ENCODE measurements around the gene ETV3. TPM values are rescaled to one million over a fixed set of nuclear protein-coding genes. Genes with fewer than 3 reads are reported as not detected.
A peak's percentile ranks its signal among the peaks of the same experiment; 100 is the strongest.

ETV3 gene
- total and polyA plus RNA-seq, 2 of the 13 experiments (the other 11 are each of a cell fraction or from before 2014, with no cell fraction given), result 4.2 to 5.8 TPM

DNA sequence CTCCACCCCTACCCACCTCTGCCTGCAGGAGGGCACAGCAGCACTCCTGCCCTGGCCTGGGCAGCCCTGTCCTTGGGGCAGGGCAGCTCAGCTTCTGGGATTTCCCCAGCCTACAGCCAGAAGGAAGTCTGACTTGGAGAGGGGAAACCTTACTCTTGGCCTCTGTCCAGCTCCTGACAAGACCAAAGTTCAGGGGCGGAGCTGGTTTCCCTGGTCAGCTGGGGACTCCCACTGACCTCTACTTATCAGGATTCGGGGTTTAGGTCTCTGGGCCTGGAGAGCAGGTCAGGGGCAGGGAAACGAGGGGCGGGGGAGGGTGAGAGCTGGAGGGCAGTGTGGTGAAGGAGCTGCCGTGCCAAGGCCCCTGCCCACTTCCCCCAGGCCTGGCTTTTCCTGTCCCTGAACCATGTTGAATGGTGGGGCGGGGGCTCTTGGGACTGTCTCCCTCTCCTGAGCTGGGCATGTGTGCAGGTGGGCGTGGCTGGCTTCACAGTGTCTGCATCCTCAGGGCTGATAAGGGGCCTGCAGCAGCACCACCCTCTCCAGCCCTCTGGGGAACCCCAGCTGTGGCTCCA, 16.8 kb upstream of the ETV3 start (continued):
- 0 out of 2 replicates have a peak, but pooled peaks have one; percentile 35 for TF ChIP-seq YEATS4 (CRISPR knock-in tag; IDR thresholded peaks at IDR 0.05; ENCODE audit: borderline replicate concordance)
- no peak for TF ChIP-seq HES4 (CRISPR knock-in tag; IDR thresholded peaks at IDR 0.05; ENCODE audit: borderline replicate concordance)
- TF ChIP-seq NFYB (CRISPR knock-in tag; IDR thresholded peaks at IDR 0.05), result no peak
- no peak for TF ChIP-seq ZNF136 (CRISPR knock-in tag; IDR thresholded peaks at IDR 0.05; ENCODE audit: low read depth)
- no peak for TF ChIP-seq ATRX (CRISPR knock-in tag; IDR thresholded peaks at IDR 0.05; ENCODE audit: borderline replicate concordance)
- TF ChIP-seq, protein P1, sequence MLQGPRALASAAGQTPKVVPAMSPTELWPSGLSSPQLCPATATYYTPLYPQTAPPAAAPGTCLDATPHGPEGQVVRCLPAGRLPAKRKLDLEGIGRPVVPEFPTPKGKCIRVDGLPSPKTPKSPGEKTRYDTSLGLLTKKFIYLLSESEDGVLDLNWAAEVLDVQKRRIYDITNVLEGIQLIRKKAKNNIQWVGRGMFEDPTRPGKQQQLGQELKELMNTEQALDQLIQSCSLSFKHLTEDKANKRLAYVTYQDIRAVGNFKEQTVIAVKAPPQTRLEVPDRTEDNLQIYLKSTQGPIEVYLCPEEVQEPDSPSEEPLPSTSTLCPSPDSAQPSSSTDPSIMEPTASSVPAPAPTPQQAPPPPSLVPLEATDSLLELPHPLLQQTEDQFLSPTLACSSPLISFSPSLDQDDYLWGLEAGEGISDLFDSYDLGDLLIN (CRISPR knock-in tag; IDR thresholded peaks at IDR 0.05; ENCODE audit: borderline replicate concordance), result no peak
- no peak for TF ChIP-seq GPN1 (CRISPR knock-in tag; IDR thresholded peaks at IDR 0.05; ENCODE audit: borderline replicate concordance)
- no peak for TF ChIP-seq THAP11 (CRISPR knock-in tag; IDR thresholded peaks at IDR 0.05)
- no peak for TF ChIP-seq ZSCAN20 (CRISPR knock-in tag; IDR thresholded peaks at IDR 0.05; ENCODE audit: borderline replicate concordance)
- TF ChIP-seq, protein P2, sequence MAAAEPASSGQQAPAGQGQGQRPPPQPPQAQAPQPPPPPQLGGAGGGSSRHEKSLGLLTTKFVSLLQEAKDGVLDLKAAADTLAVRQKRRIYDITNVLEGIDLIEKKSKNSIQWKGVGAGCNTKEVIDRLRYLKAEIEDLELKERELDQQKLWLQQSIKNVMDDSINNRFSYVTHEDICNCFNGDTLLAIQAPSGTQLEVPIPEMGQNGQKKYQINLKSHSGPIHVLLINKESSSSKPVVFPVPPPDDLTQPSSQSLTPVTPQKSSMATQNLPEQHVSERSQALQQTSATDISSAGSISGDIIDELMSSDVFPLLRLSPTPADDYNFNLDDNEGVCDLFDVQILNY (CRISPR knock-in tag; conservative IDR thresholded peaks at IDR 0.05), result no peak
- TF ChIP-seq, protein P3, sequence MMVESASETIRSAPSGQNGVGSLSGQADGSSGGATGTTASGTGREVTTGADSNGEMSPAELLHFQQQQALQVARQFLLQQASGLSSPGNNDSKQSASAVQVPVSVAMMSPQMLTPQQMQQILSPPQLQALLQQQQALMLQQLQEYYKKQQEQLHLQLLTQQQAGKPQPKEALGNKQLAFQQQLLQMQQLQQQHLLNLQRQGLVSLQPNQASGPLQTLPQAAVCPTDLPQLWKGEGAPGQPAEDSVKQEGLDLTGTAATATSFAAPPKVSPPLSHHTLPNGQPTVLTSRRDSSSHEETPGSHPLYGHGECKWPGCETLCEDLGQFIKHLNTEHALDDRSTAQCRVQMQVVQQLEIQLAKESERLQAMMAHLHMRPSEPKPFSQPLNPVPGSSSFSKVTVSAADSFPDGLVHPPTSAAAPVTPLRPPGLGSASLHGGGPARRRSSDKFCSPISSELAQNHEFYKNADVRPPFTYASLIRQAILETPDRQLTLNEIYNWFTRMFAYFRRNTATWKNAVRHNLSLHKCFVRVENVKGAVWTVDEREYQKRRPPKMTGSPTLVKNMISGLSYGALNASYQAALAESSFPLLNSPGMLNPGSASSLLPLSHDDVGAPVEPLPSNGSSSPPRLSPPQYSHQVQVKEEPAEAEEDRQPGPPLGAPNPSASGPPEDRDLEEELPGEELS (CRISPR knock-in tag; IDR thresholded peaks at IDR 0.05), result peak; percentile 18; the same call in 1 of the 2 replicates
- TF ChIP-seq MAZ (IDR thresholded peaks at IDR 0.05; ENCODE audit: borderline replicate concordance, low read depth, low read length), result no peak
- no peak for TF ChIP-seq MAZ (CRISPR knock-in tag; IDR thresholded peaks at IDR 0.05; ENCODE audit: low read depth)
- TF ChIP-seq, protein P4, sequence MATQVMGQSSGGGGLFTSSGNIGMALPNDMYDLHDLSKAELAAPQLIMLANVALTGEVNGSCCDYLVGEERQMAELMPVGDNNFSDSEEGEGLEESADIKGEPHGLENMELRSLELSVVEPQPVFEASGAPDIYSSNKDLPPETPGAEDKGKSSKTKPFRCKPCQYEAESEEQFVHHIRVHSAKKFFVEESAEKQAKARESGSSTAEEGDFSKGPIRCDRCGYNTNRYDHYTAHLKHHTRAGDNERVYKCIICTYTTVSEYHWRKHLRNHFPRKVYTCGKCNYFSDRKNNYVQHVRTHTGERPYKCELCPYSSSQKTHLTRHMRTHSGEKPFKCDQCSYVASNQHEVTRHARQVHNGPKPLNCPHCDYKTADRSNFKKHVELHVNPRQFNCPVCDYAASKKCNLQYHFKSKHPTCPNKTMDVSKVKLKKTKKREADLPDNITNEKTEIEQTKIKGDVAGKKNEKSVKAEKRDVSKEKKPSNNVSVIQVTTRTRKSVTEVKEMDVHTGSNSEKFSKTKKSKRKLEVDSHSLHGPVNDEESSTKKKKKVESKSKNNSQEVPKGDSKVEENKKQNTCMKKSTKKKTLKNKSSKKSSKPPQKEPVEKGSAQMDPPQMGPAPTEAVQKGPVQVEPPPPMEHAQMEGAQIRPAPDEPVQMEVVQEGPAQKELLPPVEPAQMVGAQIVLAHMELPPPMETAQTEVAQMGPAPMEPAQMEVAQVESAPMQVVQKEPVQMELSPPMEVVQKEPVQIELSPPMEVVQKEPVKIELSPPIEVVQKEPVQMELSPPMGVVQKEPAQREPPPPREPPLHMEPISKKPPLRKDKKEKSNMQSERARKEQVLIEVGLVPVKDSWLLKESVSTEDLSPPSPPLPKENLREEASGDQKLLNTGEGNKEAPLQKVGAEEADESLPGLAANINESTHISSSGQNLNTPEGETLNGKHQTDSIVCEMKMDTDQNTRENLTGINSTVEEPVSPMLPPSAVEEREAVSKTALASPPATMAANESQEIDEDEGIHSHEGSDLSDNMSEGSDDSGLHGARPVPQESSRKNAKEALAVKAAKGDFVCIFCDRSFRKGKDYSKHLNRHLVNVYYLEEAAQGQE (IDR thresholded peaks at IDR 0.05; ENCODE audit: borderline replicate concordance in 1 of 2, low read depth in 1 of 2, low read length in 2 of 2), result peak in 1 of 2 experiments; percentile 50; a peak in 1 of 4 replicates
- no peak for TF ChIP-seq FOXA1 (IDR thresholded peaks at IDR 0.05)
- TF ChIP-seq FOXA1 (CRISPR knock-in tag; IDR thresholded peaks at IDR 0.05), result no peak
- TF ChIP-seq ZNF10 (CRISPR knock-in tag; IDR thresholded peaks at IDR 0.05; ENCODE audit: borderline replicate concordance, low read depth), result no peak
- TF ChIP-seq TARDBP (CRISPR knock-in tag; IDR thresholded peaks at IDR 0.05), result no peak
- no peak for TF ChIP-seq MEIS1 (CRISPR knock-in tag; IDR thresholded peaks at IDR 0.05; ENCODE audit: borderline replicate concordance)
- no peak for TF ChIP-seq ZNF337 (CRISPR knock-in tag; IDR thresholded peaks at IDR 0.05; ENCODE audit: borderline replicate concordance, low read depth)
- TF ChIP-seq ZNF17 (CRISPR knock-in tag; IDR thresholded peaks at IDR 0.05), result no peak
